HG03442 (cell line): ENCODE results near the gene HSD11B2.

Source experiments
- ATAC-seq: cut with Tn5 transposase; IDR thresholded peaks from one replicate; pipeline ENCODE4 v1.9.1; 2021; ENCODE audit warnings: mild to moderate bottlenecking, moderate library complexity; ENCODE audit not compliant: unreplicated experiment

Gene HSD11B2

DNA sequence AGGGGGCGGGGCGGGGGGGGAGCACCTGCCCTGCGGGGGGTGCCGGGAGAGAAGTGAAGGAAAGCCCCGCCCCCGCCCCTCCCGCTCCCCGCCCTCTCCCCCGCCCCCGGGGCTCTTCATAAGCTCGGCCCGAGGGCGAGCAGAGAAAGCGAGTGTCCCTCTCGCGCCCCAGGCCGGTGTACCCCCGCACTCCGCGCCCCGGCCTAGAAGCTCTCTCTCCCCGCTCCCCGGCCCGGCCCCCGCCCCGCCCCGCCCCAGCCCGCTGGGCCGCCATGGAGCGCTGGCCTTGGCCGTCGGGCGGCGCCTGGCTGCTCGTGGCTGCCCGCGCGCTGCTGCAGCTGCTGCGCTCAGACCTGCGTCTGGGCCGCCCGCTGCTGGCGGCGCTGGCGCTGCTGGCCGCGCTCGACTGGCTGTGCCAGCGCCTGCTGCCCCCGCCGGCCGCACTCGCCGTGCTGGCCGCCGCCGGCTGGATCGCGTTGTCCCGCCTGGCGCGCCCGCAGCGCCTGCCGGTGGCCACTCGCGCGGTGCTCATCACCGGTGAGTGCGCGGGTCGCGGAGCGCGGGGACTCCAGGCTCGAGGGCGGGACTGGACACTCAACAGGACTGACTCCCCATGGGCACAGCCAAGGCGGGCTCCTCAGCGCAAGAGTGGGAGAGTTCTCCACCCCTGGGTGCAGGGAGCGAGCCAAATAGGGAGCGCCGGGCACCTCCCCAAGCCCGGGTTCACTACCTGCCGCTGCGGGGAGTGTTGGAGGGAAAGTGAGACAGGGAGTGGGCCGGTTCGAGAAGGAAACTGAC is at the start of gene HSD11B2:
Gene HSD11B2, plus strand, starts transcription at position 145 of the 798 bp plus-strand sequence. Its CDS starts 128 bp downstream, at position 273.
- ATAC-seq: no peak

- no peak for ATAC-seq
These were observed 47.6 kb upstream of the HSD11B2 start for GRCh38 chr16:67383284-67383683.

GRCh38 chr16:67384778-67385510 is 46.0 kb upstream of the HSD11B2 start:
- no peak for ATAC-seq

GRCh38 chr16:67386861-67387455 is 44.0 kb upstream of the HSD11B2 start:
- no peak for ATAC-seq

GRCh38 chr16:67387479-67388079 is 43.3 kb upstream of the HSD11B2 start:
- ATAC-seq: no peak

GRCh38 chr16:67388191-67388590 is 42.7 kb upstream of the HSD11B2 start:
- ATAC-seq: no peak

- no peak for ATAC-seq
These were observed 42.3 kb upstream of the HSD11B2 start for GRCh38 chr16:67388591-67388990.

DNA sequence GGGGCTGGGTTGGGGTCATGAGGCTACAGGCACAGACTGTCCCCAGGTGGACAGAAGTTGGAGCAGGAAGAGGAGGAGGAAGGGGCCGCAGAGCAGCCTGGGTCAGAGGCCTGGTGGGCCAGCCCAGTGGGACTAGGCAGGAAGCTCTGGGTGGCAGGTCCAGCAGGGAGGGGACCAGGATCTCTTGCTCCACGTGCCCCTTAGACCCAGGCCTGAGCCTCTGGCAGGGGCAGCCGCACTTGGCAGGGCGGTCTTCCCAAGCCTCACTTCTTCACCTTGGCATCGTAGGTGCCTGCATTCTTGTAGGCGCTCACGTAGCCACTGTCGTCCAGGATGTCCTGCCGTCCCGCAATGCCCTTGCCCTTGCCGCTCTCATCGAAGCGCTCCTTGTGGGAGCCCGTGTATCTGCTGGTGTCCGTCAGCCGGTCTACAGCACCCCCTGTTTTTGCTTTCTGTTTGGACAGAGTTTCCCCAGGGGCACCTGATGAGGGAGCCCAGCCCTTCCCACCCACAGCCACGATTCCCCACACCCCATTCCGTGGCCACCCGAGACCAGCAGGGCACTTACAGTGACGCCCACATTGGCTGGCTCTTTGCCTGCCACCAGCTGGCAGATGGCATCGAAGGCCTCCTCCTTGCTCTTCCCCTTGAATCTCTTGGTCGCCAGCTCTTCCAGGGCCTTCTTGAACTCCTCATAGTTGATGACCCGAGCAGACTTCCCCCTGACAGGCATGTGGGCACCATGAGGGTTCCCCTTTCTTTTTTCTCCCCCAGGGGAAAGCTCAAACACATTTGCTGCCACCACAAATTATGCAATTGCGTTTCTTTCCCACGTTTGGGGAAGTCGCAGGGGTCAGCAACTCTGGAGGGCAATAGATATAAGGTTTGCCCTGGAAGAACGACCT is 40.8 kb upstream of the HSD11B2 start:
- ATAC-seq: no peak

DNA sequence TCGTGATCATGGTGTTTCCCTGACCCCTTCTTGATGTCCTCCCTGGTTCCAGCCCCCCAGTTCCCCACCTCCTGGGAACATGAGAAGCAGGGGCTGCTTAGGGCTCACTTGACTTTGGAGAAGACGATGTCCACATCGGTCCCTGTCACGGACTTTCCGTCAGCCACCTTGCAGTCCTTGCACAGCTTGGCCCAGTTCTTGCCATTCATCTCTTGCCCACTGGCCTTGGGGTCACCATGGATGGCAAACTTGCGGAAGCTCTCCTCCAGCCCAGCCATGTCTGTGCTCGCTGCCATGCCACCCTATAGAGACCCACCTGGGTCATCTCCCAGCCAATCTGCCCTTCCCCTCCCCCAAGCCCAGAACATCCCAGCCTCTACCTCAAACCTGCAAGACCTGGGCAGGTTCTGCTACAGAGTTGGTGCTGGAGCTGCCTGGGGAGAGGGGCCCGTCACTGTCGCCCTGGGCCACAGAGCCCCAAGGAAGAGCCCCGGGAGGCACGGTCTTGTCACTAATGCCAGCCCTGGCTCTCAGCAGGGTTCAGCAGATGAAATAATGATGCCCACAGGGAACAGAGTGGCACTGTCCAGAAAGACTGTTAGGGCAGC is 40.0 kb upstream of the HSD11B2 start:
- no peak for ATAC-seq

GRCh38 chr16:67391424-67392300 is 39.3 kb upstream of the HSD11B2 start:
- no peak for ATAC-seq

DNA sequence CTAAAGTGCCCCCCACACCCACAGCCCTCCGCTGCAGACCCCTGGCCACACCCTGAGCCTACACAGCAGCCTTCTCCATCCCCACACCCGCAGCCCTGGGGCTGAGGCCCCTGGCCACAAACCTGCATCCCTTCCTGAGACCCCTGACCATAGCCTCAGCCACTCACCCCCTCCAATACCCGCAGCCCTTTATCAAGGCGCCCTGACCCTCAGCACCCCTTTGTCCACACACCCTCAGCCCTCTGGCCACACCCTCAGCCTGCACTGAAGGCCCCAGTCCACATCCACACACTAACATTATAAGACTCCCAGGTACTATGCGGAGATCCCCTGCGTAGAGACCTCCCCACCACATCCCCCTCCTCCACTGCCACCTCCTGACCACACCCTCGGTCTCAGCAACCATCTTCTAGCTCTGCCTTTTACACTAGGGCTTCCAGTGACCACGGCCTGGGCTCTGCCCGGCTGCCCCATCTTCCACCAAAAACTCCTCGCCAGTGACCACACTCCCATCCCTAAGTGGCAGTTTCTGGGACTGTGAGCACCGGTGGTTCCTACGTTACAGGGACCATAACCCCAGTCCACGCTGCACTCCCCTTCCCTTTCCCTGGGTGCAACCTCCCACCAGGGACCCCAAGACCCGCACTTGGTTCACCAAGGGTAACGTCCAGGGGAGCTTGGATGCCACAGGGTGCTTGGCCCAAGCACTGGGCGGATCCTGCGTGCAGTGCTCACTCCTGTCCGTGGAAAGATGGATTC is 38.4 kb upstream of the HSD11B2 start:
- ATAC-seq: no peak

DNA sequence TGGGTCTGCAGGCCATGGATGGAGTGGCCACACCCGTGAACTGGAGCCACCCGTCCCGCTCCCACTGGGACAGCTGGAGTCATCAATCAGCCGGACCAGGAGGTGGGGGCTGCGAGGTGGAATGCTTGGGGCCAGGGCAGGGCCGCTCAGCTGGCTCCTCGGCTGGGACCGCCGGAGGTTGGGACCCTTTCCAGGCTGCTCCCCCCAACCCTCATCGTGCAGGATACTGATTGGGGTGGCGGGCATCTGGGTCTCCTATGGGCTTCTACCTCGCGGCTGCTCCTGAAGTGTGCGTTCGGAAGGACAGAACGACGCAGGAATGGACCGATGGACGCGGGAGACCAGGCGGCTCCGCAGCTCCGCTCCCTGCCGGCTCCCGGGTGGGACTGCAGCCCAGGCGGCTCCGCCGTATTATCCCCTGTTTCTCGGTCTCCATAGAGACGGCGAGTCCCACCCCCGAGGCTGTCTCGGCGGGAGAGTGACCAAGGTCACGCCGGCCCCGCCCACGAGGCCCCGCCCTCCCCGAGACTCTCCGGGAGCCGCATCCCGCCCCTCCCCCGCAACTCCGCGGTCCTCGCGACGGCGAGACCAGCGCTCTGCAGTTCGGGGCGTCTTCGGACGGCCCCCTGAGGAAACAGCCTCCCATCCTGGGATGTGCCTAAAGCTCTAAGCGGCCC is 37.7 kb upstream of the HSD11B2 start, which contains the start of gene TPPP3:
Gene TPPP3, minus strand, starts transcription at position 388 of the 677 bp plus-strand sequence. CDS start 2,387 bp downstream, outside the sequence.
- no peak for ATAC-seq

- no peak for ATAC-seq
These were observed 37.1 kb upstream of the HSD11B2 start for GRCh38 chr16:67393788-67394154.

GRCh38 chr16:67394155-67395104 is 36.5 kb upstream of the HSD11B2 start:
- no peak for ATAC-seq

DNA sequence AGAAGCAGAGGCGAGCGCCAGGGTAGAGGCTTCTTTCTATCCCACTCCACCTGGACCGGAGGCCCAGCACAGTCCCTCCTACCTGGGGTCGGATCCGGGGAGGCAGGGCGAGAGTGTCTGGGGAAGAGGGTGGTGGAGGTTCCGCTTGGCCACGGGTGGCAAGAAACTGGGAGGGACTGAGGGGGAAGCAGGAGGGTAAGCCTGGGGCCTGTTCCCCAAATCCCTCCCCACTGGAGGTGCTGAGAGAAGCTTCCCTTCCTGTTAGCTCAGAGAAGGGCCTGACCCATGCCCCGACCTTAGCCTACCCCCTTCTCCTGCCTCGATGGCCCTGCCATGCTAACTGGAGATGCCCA is 35.8 kb upstream of the HSD11B2 start:
- no peak for ATAC-seq

DNA sequence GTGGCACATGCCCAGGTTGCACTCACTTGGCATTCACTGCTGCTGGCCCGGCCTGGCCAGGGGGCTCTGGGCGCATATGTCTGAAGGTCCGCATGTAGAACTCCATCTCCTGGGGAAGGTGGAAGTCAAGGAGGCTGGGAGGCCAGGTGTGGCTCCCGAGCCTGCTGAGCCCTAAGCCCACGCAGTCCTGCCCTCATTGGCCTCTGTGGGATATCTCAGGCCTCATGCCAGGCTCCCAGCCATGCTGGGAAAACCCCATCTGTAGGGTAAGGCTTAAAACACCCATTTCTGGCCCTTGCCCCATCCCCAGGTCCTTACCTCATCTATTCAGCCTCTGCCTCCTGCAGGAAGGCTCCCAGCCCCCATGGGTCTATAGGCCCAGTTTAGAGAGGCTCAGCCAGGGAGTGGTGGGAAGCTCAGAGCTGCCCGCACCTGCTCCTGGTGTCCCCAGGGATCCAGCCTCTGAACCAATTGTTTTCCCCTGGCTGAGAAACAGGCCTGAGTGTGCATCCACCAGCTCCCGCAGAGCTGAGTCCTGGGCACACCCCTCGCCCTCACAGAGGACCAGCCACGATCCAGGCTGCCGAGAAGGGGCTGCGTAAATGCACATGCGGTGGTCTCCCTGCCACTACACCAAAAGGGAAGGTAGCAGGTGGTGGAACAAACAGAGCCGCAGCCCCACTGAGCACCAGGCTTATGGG is 35.3 kb upstream of the HSD11B2 start:
- ATAC-seq: no peak
